Measurements from ENCODE around the gene BPIFB6. TPM values are rescaled to one million over a fixed set of nuclear protein-coding genes. Genes with fewer than 3 reads are reported as not detected.

BPIFB6 gene
- polyA plus RNA-seq, 2 of the 4 experiments (the other 2 are of a cell fraction): not detected

DNA sequence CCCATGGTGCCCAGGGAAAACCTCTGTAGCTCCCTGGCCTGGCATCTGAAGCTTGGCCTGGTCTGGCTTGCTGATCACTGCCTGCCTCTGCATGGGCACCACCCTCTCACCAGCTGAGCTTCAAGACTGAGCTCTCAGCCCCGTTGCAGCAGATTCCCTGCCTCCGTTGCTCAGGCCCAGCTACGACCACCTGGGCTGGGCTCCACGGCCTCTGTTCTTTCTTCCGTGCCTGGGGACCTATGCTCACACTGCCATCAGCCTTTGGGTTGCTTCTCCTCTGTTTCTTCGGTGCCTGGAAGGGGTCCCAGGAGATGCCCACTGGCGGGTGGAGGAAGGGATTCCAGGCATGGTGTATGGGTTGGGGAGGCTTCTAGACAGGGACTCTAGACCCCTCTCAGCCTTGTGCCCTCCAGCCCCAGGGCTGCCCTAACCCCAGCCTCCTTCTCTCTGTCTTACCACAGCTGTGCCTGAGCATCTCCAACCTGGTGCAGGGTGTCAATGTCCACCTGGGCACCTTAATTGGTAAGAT lies 14.8 kb upstream of the BPIFB6 start:
- Histone ChIP-seq H3K4me3 (no peak overlapping the region), H3K27ac (no peak overlapping the region), H3K4me1 (no peaks in the 10 kb centered on the region), H3K4me2 (no peak overlapping the region), H3K9me3 (no peaks in the 10 kb centered on the region)
- CTCF ChIA-PET: interaction anchor here (0.8 to 3.3 kb wide), 2 partner anchors 12 to 26 kb away, joined by 4 to 12 read pairs; partner anchors contain the start of gene SUN5
- POLR2A ChIA-PET: interaction anchor here (0.6 kb wide), 1 partner anchor 35 kb away, joined by 3 read pairs; no protein-coding TSS in a partner anchor
- 21% methylated on average over 5 of the region's 7 CpGs for WGBS (ENCODE audit: missing lambda C conversion rate)
- DNase-seq (ENCODE audit: low read depth in 1 of 2, low spot score in 1 of 2) (no peak), FAIRE-seq (no peak), ATAC-seq (no peak)
- TF ChIP-seq, protein P1, sequence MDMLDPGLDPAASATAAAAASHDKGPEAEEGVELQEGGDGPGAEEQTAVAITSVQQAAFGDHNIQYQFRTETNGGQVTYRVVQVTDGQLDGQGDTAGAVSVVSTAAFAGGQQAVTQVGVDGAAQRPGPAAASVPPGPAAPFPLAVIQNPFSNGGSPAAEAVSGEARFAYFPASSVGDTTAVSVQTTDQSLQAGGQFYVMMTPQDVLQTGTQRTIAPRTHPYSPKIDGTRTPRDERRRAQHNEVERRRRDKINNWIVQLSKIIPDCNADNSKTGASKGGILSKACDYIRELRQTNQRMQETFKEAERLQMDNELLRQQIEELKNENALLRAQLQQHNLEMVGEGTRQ (IDR thresholded peaks at IDR 0.05): no peak
- no peak for TF ChIP-seq HEYL (CRISPR knock-in tag; IDR thresholded peaks at IDR 0.05)
- TF ChIP-seq ZC3H11A (IDR thresholded peaks at IDR 0.05): no peak
- TF ChIP-seq EHF (CRISPR knock-in tag; IDR thresholded peaks at IDR 0.05): no peak
- TF ChIP-seq ZSCAN20 (CRISPR knock-in tag; IDR thresholded peaks at IDR 0.05): no peak
- TF ChIP-seq TP53 (CRISPR knock-in tag; IDR thresholded peaks at IDR 0.05): no peak
- no peak for TF ChIP-seq EP300 (IDR thresholded peaks at IDR 0.05)
- no peak for TF ChIP-seq EHMT2 (IDR thresholded peaks at IDR 0.05; ENCODE audit: low read depth)
- no peak for TF ChIP-seq NFE2L2 (conservative IDR thresholded peaks at IDR 0.05; ENCODE audit: low read length)
- TF ChIP-seq JUN (IDR thresholded peaks at IDR 0.05): no peak
- no peak for TF ChIP-seq GATA3 (IDR thresholded peaks at IDR 0.05; ENCODE audit: borderline replicate concordance)

- H3K4me3 ChIP-seq: no peak overlapping the region
- 60% methylated on average over 7 of the region's 7 CpGs for WGBS (ENCODE audit: missing lambda C conversion rate)
Observed at GRCh38 chr20:33017542-33017941, 13.9 kb upstream of the BPIFB6 start.

GRCh38 chr20:33018169-33018931 lies 13.1 kb upstream of the BPIFB6 start:
- POLR2A ChIA-PET: no interaction called here
- H3K9me3 ChIP-seq: no peaks in the 10 kb centered on the region
- TF ChIP-seq RFX5 (IDR thresholded peaks at IDR 0.05): no peak
- TF ChIP-seq CBX8 (IDR thresholded peaks at IDR 0.05): no peak
- no peak for TF ChIP-seq PHF8 (IDR thresholded peaks at IDR 0.05; ENCODE audit: borderline replicate concordance, low read depth)
- TF ChIP-seq, protein P2, sequence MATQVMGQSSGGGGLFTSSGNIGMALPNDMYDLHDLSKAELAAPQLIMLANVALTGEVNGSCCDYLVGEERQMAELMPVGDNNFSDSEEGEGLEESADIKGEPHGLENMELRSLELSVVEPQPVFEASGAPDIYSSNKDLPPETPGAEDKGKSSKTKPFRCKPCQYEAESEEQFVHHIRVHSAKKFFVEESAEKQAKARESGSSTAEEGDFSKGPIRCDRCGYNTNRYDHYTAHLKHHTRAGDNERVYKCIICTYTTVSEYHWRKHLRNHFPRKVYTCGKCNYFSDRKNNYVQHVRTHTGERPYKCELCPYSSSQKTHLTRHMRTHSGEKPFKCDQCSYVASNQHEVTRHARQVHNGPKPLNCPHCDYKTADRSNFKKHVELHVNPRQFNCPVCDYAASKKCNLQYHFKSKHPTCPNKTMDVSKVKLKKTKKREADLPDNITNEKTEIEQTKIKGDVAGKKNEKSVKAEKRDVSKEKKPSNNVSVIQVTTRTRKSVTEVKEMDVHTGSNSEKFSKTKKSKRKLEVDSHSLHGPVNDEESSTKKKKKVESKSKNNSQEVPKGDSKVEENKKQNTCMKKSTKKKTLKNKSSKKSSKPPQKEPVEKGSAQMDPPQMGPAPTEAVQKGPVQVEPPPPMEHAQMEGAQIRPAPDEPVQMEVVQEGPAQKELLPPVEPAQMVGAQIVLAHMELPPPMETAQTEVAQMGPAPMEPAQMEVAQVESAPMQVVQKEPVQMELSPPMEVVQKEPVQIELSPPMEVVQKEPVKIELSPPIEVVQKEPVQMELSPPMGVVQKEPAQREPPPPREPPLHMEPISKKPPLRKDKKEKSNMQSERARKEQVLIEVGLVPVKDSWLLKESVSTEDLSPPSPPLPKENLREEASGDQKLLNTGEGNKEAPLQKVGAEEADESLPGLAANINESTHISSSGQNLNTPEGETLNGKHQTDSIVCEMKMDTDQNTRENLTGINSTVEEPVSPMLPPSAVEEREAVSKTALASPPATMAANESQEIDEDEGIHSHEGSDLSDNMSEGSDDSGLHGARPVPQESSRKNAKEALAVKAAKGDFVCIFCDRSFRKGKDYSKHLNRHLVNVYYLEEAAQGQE (IDR thresholded peaks at IDR 0.05): no peak
- TF ChIP-seq SMC3 (IDR thresholded peaks at IDR 0.05): no peak
- TF ChIP-seq EHMT2 (IDR thresholded peaks at IDR 0.05; ENCODE audit: low read depth): no peak
- TF ChIP-seq HDAC2 (IDR thresholded peaks at IDR 0.05): no peak
- no peak for TF ChIP-seq NFE2L2 (conservative IDR thresholded peaks at IDR 0.05; ENCODE audit: low read length)
- no peak for TF ChIP-seq ESRRA (IDR thresholded peaks at IDR 0.05; ENCODE audit: borderline replicate concordance, low read length)
- no peak for TF ChIP-seq JUNB (IDR thresholded peaks at IDR 0.05)
- no peak for TF ChIP-seq POLR2A (IDR thresholded peaks at IDR 0.05; ENCODE audit: low read length)
- no peak for TF ChIP-seq MYC (IDR thresholded peaks at IDR 0.05; ENCODE audit: borderline replicate concordance, low read length)
- ATAC-seq (no peak; a peak in 1 of 6 replicates), DNase-seq (ENCODE audit: low read depth in 1 of 2, low spot score in 1 of 2) (no peak), FAIRE-seq (no peak)
- H3K4me1 ChIP-seq: no peaks in the 10 kb centered on the region
- no peak overlapping the region for H3K4me3 ChIP-seq
- 44% methylated on average over 13 of the region's 14 CpGs for WGBS (ENCODE audit: missing lambda C conversion rate)
- H3K27ac ChIP-seq: no peak overlapping the region
- CTCF ChIA-PET: no interaction called here
- H3K4me2 ChIP-seq: no peak overlapping the region

More at GRCh38 chr20:33017542-33017941, 13.9 kb upstream of the BPIFB6 start:
- ChIA-PET POLR2A (no interaction called here), CTCF (interaction anchor here (0.8 kb wide), 1 partner anchor 25 kb away, joined by 4 read pairs; no protein-coding TSS in a partner anchor)
- TF ChIP-seq FOSL2 (IDR thresholded peaks at IDR 0.05) (no peak), FOSL2 (CRISPR knock-in tag; IDR thresholded peaks at IDR 0.05) (no peak), JUN (IDR thresholded peaks at IDR 0.05) (no peak), MAFK (IDR thresholded peaks at IDR 0.05; ENCODE audit: partially characterized antibody) (no peak)
- Histone ChIP-seq H3K4me1 (no peaks in the 10 kb centered on the region), H3K27ac (no peak overlapping the region), H3K9me3 (no peaks in the 10 kb centered on the region), H3K4me2 (no peak overlapping the region)
- ATAC-seq: no peak; a peak in 1 of 6 replicates
- no peak for FAIRE-seq
- no peak for DNase-seq (ENCODE audit: low read depth in 1 of 2, low spot score in 1 of 2)

Data from A549 (cell line).